Loucy (cell line): ENCODE data around the gene GOLGA8B.

Experiments used
- H2AFZ ChIP-seq: fragments of 200-600 bp; sonication (generic); 2 replicates; pipeline ENCODE4 v1.6.0; 2016; ENCODE audit warnings: antibody characterized with exemption, mild to moderate bottlenecking, low read length, moderate library complexity
- H3F3A ChIP-seq: fragments of 200-600 bp; 2 replicates; pipeline ENCODE4 v1.6.0; 2016; ENCODE audit warnings: antibody characterized with exemption, low read depth, mild to moderate bottlenecking
- H3K27me3 ChIP-seq: fragments of 200-600 bp; sonication (generic); 2 replicates; pipeline ENCODE4 v1.6.1; 2014; ENCODE audit warnings: low read length, mild to moderate bottlenecking; ENCODE audit not compliant: insufficient read depth, poor library complexity, severe bottlenecking
- H3K36me3 ChIP-seq: fragments of 200-600 bp; sonication (generic); 2 replicates; pipeline ENCODE4 v1.6.1; 2016; ENCODE audit warnings: low read length; ENCODE audit not compliant: insufficient read depth
- H3K4me1 ChIP-seq: fragments of 200-600 bp; sonication (generic); 2 replicates; pipeline ENCODE4 v1.5.1; 2014; ENCODE audit warnings: low read length, mild to moderate bottlenecking; ENCODE audit not compliant: insufficient read depth, poor library complexity, severe bottlenecking
- H3K4me2 ChIP-seq: fragments of 200-600 bp; sonication (generic); 2 replicates; pipeline ENCODE4 v1.6.0; 2014; ENCODE audit warnings: antibody characterized with exemption, low read length, low read depth, mild to moderate bottlenecking; ENCODE audit not compliant: poor library complexity, severe bottlenecking
- H3K4me3 ChIP-seq: fragments of 200-600 bp; sonication (generic); 2 replicates; pipeline ENCODE4 v1.5.1; 2014; ENCODE audit warnings: low read length, mild to moderate bottlenecking, mixed read lengths; ENCODE audit not compliant: poor library complexity, severe bottlenecking
- H3K79me2 ChIP-seq: fragments of 200-600 bp; sonication (generic); 2 replicates; pipeline ENCODE4 v1.6.1; 2014; ENCODE audit warnings: low read length; ENCODE audit not compliant: insufficient read depth
- H3K9ac ChIP-seq: fragments of 200-600 bp; sonication (generic); 2 replicates; pipeline ENCODE4 v1.6.0; 2014; ENCODE audit warnings: mild to moderate bottlenecking, low read depth, low read length, moderate library complexity; ENCODE audit not compliant: poor library complexity, severe bottlenecking
- H3K9me2 ChIP-seq: fragments of 200-600 bp; sonication (generic); replicated peaks from 2 replicates; pipeline ENCODE4 v1.6.1; 2016; ENCODE audit warnings: low read depth, low read length, mixed read lengths
- H3K9me3 ChIP-seq: fragments of 200-600 bp; sonication (generic); 2 replicates; pipeline ENCODE4 v1.6.1; 2014; ENCODE audit warnings: mild to moderate bottlenecking, antibody characterized with exemption, low read length, low read depth; ENCODE audit not compliant: insufficient read depth
- H4K20me1 ChIP-seq: fragments of 200-600 bp; sonication (generic); 2 replicates; pipeline ENCODE4 v1.6.0; 2014; ENCODE audit warnings: antibody characterized with exemption, low read length, mild to moderate bottlenecking; ENCODE audit not compliant: insufficient read depth, poor library complexity, severe bottlenecking
- CTCF ChIP-seq: fragments of 200-600 bp; sonication (generic); conservative IDR thresholded peaks from 2 replicates; pipeline ENCODE4 v1.5.1; 2014; ENCODE audit warnings: mild to moderate bottlenecking, antibody characterized with exemption, low read length
- EZH2phosphoT487 ChIP-seq: fragments of 200-600 bp; IDR thresholded peaks from 2 replicates; pipeline ENCODE4 v1.6.1; 2018; ENCODE audit warnings: antibody characterized with exemption, mild to moderate bottlenecking, moderate library complexity, borderline replicate concordance

The GOLGA8B gene

GRCh38 chr15:34603095-34603494 is 19.6 kb upstream of the GOLGA8B start:
- H3K4me2 ChIP-seq, result no peak overlapping the region

DNA sequence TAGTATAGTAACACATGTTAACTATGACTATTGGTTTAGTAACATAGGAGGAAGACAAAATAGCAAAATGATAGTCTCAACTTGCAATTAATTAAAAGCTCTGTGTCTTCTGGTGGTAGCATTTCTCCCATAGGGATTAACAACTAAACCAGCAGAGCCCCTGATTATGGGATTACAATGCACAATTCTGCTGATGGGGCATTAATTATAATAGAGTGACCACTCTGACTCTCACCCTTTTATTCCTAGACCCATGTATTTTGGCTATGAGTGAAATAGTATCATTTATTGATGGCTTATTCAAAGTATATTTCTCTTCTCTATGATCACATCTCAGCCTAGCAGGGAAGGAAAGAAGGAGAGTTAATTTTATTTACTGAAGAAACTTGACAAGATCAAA is 17.5 kb upstream of the GOLGA8B start:
- Histone ChIP-seq H3F3A (no peaks in the 10 kb centered on the region), H3K36me3 (no peaks in the 10 kb centered on the region), H3K9me2 (no peaks in the 10 kb centered on the region), H3K9me3 (no peaks in the 10 kb centered on the region), H3K9ac (no peak overlapping the region), H3K27me3 (no peaks in the 10 kb centered on the region), H2AFZ (no peak overlapping the region), H4K20me1 (no peaks in the 10 kb centered on the region), H3K4me3 (no peak overlapping the region), H3K4me1 (peaks cover 5% of the 10 kb centered on the region), H3K4me2 (no peak overlapping the region), H3K79me2 (no peaks in the 10 kb centered on the region)
- no peak for TF ChIP-seq EZH2phosphoT487
- no peak for TF ChIP-seq CTCF

More at GRCh38 chr15:34603095-34603494, 19.6 kb upstream of the GOLGA8B start:
- Histone ChIP-seq H3K9ac (no peak overlapping the region), H3K27me3 (no peaks in the 10 kb centered on the region), H3K4me3 (no peak overlapping the region), H3K9me3 (no peaks in the 10 kb centered on the region), H3K36me3 (no peaks in the 10 kb centered on the region), H3K79me2 (no peaks in the 10 kb centered on the region), H3K4me1 (no peaks in the 10 kb centered on the region), H2AFZ (no peak overlapping the region), H3K9me2 (no peaks in the 10 kb centered on the region), H3F3A (no peaks in the 10 kb centered on the region), H4K20me1 (no peaks in the 10 kb centered on the region)
- TF ChIP-seq EZH2phosphoT487 (no peak), CTCF (no peak)

- no peaks in the 10 kb centered on the region for H3K79me2 ChIP-seq
- no peak overlapping the region for H3K4me2 ChIP-seq
- no peak overlapping the region for H2AFZ ChIP-seq
- H3K9me3 ChIP-seq, result no peaks in the 10 kb centered on the region
- no peak overlapping the region for H3K9ac ChIP-seq
- no peaks in the 10 kb centered on the region for H3K27me3 ChIP-seq
- no peak overlapping the region for H3K4me3 ChIP-seq
- TF ChIP-seq CTCF (no peak), EZH2phosphoT487 (no peak)
- H4K20me1 ChIP-seq, result no peaks in the 10 kb centered on the region
- no peaks in the 10 kb centered on the region for H3K9me2 ChIP-seq
- H3K4me1 ChIP-seq, result peaks cover 5% of the 10 kb centered on the region
- H3K36me3 ChIP-seq, result no peaks in the 10 kb centered on the region
- H3F3A ChIP-seq, result no peaks in the 10 kb centered on the region
Measured at GRCh38 chr15:34598799-34599585, 15.5 kb upstream of the GOLGA8B start.
